GM23338 (cell line): Measurements from ENCODE around the gene ENOSF1. TPM values are rescaled to one million over a fixed set of nuclear protein-coding genes. Genes with fewer than 3 reads are reported as not detected.

ENCODE experiments used
- ATAC-seq: fragments of 200-7000 bp; cut with Tn5 transposase; 3 replicates; pipeline ENCODE4 v1.9.1; 2020
- DNase-seq: peaks from one replicate; pipeline ENCODE4 v3.0.0-alpha.2; 2015; ENCODE audit warnings: low spot score
- H2AFZ ChIP-seq: fragments of 200-600 bp; sonication (generic); 2 replicates; pipeline ENCODE4 v1.8.0; 2016; ENCODE audit warnings: antibody characterized with exemption, mild to moderate bottlenecking, moderate library complexity
- H3F3A ChIP-seq: fragments of 200-600 bp; sonication (generic); replicated peaks from 2 replicates; pipeline ENCODE4 v1.8.0; 2017; ENCODE audit warnings: antibody characterized with exemption, mixed run types, low read depth
- H3K27ac ChIP-seq: fragments of 200-600 bp; sonication (generic); 2 replicates; pipeline ENCODE4 v1.6.1; 2016; ENCODE audit warnings: low read depth
- H3K27me3 ChIP-seq: fragments of 200-600 bp; sonication (generic); 2 replicates; pipeline ENCODE4 v1.8.0; 2016; ENCODE audit warnings: mild to moderate bottlenecking, mixed run types, moderate library complexity; ENCODE audit not compliant: insufficient read depth
- H3K36me3 ChIP-seq: fragments of 200-600 bp; sonication (generic); 2 replicates; pipeline ENCODE4 v1.8.0; 2016; ENCODE audit warnings: mild to moderate bottlenecking; ENCODE audit not compliant: insufficient read depth
- H3K4me1 ChIP-seq: fragments of 200-600 bp; sonication (generic); 2 replicates; pipeline ENCODE4 v1.8.0; 2016; ENCODE audit warnings: mild to moderate bottlenecking, moderate library complexity; ENCODE audit not compliant: insufficient read depth
- H3K4me2 ChIP-seq: fragments of 200-600 bp; sonication (generic); 2 replicates; pipeline ENCODE4 v1.7.1; 2017; ENCODE audit warnings: mixed run types
- H3K4me3 ChIP-seq: fragments of 200-600 bp; sonication (generic); 2 replicates; pipeline ENCODE4 v1.6.1; 2016; ENCODE audit warnings: mixed run types
- H3K79me2 ChIP-seq: fragments of 200-600 bp; sonication (generic); replicated peaks from 2 replicates; pipeline ENCODE4 v1.8.0; 2017; ENCODE audit warnings: mild to moderate bottlenecking; ENCODE audit not compliant: insufficient read depth
- H3K9me2 ChIP-seq: fragments of 200-600 bp; sonication (generic); 2 replicates; pipeline ENCODE4 v1.8.0; 2017; ENCODE audit not compliant: insufficient read depth
- H4K20me1 ChIP-seq: fragments of 200-600 bp; sonication (generic); replicated peaks from 2 replicates; pipeline ENCODE4 v1.8.0; 2017; ENCODE audit warnings: mild to moderate bottlenecking; ENCODE audit not compliant: insufficient read depth
- H3K27ac Mint-ChIP-seq: 2 replicates; pipeline ENCODE4 v1.8.0; 2020; ENCODE audit warnings: inconsistent platforms, mild to moderate bottlenecking, moderate library complexity, mixed read lengths
- H3K27me3 Mint-ChIP-seq: 3 replicates; pipeline ENCODE4 v1.8.0; 2022; ENCODE audit warnings: low read depth, mild to moderate bottlenecking, moderate library complexity, mixed read lengths, inconsistent platforms; ENCODE audit not compliant: insufficient read depth, poor library complexity
- H3K36me3 Mint-ChIP-seq: 3 replicates; pipeline ENCODE4 v1.8.0; 2021; ENCODE audit warnings: low read depth, mild to moderate bottlenecking, inconsistent platforms, moderate library complexity, mixed read lengths
- H3K4me1 Mint-ChIP-seq: 3 replicates; pipeline ENCODE4 v1.8.0; 2020; ENCODE audit warnings: mild to moderate bottlenecking, inconsistent platforms, mixed read lengths
- H3K4me3 Mint-ChIP-seq: 3 replicates; pipeline ENCODE4 v1.8.0; 2021; ENCODE audit warnings: moderate library complexity, mild to moderate bottlenecking, inconsistent platforms, mixed read lengths
- H3K9me3 Mint-ChIP-seq: 3 replicates; pipeline ENCODE4 v1.8.0; 2020; ENCODE audit warnings: moderate library complexity, mild to moderate bottlenecking, inconsistent platforms, mixed read lengths
- CREB1 ChIP-seq: fragments of 250-450 bp; sonication (Bioruptor Pico); IDR thresholded peaks from 2 replicates; pipeline ENCODE4 v1.5.0; 2020; ENCODE audit warnings: low read depth, mild to moderate bottlenecking, moderate library complexity
- ETS1 ChIP-seq: IDR thresholded peaks from 2 replicates; pipeline ENCODE4 v1.6.1; 2016; ENCODE audit warnings: antibody characterized with exemption
- EZH2phosphoT487 ChIP-seq: fragments of 200-600 bp; sonication (generic); IDR thresholded peaks from one replicate; pipeline ENCODE4 v1.8.1; 2018; ENCODE audit warnings: antibody characterized with exemption; ENCODE audit not compliant: unreplicated experiment
- NANOG ChIP-seq: IDR thresholded peaks from 2 replicates; pipeline ENCODE4 v1.6.1; 2016; ENCODE audit warnings: antibody characterized with exemption, borderline replicate concordance
- POLR2AphosphoS5 ChIP-seq: IDR thresholded peaks from 2 replicates; pipeline ENCODE4 v1.6.1; 2016; ENCODE audit warnings: antibody characterized with exemption, low read depth
- STAT1 ChIP-seq: IDR thresholded peaks from one replicate; pipeline ENCODE4 v1.6.1; 2016; ENCODE audit warnings: antibody characterized with exemption; ENCODE audit not compliant: unreplicated experiment
- ZNF114 ChIP-seq: fragments of 250-450 bp; sonication (Bioruptor Pico); IDR thresholded peaks from 2 replicates; pipeline ENCODE4 v1.5.0; 2020; ENCODE audit warnings: mild to moderate bottlenecking, moderate library complexity
- ZNF331 ChIP-seq: fragments of 250-450 bp; sonication (Bioruptor Pico); IDR thresholded peaks from 2 replicates; pipeline ENCODE4 v1.5.0; 2020; ENCODE audit warnings: low read depth, mild to moderate bottlenecking, moderate library complexity
- polyA plus RNA-seq: library from polyadenylated mRNA; unstranded; fragments of >200 nt; fragmentation: Nextera tagmentation; extraction: Ambion mirVana; gene quantifications from 2 replicates; pipeline ENCODE4 v1.2.1, GENCODE V29; 2016
- total RNA-seq: library from RNA; depleted of rRNA; stranded (reverse); fragments of >200 nt; shearing (Covaris generic); gene quantifications from 2 replicates; pipeline ENCODE4 v1.2.3, GENCODE V29; 2014
- TF ChIP-seq, protein P1 (sequence below): IDR thresholded peaks from one replicate; pipeline ENCODE4 v1.6.1; 2018; ENCODE audit warnings: antibody characterized with exemption; ENCODE audit not compliant: unreplicated experiment
- TF ChIP-seq, protein P2 (sequence below): fragments of 250-450 bp; sonication (Bioruptor Pico); IDR thresholded peaks from 2 replicates; pipeline ENCODE4 v1.5.0; 2020; ENCODE audit warnings: mild to moderate bottlenecking, moderate library complexity

ENOSF1 gene
- total and polyA plus RNA-seq, 2 experiments from 2014 or later: 30.1 to 36.4 TPM

GRCh38 chr18:755506-755905, 43.1 kb upstream of the ENOSF1 start:
- H3K27me3 ChIP-seq: no peaks in the 10 kb centered on the region
- H3K36me3 ChIP-seq: peaks cover 10% of the 10 kb centered on the region; the same call in 1 of the 2 replicates
- H3K79me2 ChIP-seq: peaks cover 36% of the 10 kb centered on the region
- no peaks in the 10 kb centered on the region for H3K4me1 ChIP-seq
- no peak overlapping the region for H3K27ac ChIP-seq
- no peaks in the 10 kb centered on the region for H3K9me2 ChIP-seq
- H4K20me1 ChIP-seq: peaks cover 13% of the 10 kb centered on the region; the same call in 1 of the 2 replicates
- Mint-ChIP-seq H3K27me3 (no peaks in the 10 kb centered on the region), H3K27ac (no peak overlapping the region), H3K36me3 (peaks cover 20% of the 10 kb centered on the region), H3K9me3 (no peaks in the 10 kb centered on the region), H3K4me3 (no peak overlapping the region), H3K4me1 (no peaks in the 10 kb centered on the region)
- DNase-seq (no peak), ATAC-seq (no peak)
- H3K4me3 ChIP-seq: no peak overlapping the region
- TF ChIP-seq ZNF114 (CRISPR knock-in tag) (no peak), EZH2phosphoT487 (no peak), POLR2AphosphoS5 (no peak), NANOG (no peak), CREB1 (no peak), STAT1 (no peak), ETS1 (no peak), ZNF331 (CRISPR knock-in tag) (no peak)
- TF ChIP-seq, protein P1, sequence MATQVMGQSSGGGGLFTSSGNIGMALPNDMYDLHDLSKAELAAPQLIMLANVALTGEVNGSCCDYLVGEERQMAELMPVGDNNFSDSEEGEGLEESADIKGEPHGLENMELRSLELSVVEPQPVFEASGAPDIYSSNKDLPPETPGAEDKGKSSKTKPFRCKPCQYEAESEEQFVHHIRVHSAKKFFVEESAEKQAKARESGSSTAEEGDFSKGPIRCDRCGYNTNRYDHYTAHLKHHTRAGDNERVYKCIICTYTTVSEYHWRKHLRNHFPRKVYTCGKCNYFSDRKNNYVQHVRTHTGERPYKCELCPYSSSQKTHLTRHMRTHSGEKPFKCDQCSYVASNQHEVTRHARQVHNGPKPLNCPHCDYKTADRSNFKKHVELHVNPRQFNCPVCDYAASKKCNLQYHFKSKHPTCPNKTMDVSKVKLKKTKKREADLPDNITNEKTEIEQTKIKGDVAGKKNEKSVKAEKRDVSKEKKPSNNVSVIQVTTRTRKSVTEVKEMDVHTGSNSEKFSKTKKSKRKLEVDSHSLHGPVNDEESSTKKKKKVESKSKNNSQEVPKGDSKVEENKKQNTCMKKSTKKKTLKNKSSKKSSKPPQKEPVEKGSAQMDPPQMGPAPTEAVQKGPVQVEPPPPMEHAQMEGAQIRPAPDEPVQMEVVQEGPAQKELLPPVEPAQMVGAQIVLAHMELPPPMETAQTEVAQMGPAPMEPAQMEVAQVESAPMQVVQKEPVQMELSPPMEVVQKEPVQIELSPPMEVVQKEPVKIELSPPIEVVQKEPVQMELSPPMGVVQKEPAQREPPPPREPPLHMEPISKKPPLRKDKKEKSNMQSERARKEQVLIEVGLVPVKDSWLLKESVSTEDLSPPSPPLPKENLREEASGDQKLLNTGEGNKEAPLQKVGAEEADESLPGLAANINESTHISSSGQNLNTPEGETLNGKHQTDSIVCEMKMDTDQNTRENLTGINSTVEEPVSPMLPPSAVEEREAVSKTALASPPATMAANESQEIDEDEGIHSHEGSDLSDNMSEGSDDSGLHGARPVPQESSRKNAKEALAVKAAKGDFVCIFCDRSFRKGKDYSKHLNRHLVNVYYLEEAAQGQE: no peak
- TF ChIP-seq, protein P2, sequence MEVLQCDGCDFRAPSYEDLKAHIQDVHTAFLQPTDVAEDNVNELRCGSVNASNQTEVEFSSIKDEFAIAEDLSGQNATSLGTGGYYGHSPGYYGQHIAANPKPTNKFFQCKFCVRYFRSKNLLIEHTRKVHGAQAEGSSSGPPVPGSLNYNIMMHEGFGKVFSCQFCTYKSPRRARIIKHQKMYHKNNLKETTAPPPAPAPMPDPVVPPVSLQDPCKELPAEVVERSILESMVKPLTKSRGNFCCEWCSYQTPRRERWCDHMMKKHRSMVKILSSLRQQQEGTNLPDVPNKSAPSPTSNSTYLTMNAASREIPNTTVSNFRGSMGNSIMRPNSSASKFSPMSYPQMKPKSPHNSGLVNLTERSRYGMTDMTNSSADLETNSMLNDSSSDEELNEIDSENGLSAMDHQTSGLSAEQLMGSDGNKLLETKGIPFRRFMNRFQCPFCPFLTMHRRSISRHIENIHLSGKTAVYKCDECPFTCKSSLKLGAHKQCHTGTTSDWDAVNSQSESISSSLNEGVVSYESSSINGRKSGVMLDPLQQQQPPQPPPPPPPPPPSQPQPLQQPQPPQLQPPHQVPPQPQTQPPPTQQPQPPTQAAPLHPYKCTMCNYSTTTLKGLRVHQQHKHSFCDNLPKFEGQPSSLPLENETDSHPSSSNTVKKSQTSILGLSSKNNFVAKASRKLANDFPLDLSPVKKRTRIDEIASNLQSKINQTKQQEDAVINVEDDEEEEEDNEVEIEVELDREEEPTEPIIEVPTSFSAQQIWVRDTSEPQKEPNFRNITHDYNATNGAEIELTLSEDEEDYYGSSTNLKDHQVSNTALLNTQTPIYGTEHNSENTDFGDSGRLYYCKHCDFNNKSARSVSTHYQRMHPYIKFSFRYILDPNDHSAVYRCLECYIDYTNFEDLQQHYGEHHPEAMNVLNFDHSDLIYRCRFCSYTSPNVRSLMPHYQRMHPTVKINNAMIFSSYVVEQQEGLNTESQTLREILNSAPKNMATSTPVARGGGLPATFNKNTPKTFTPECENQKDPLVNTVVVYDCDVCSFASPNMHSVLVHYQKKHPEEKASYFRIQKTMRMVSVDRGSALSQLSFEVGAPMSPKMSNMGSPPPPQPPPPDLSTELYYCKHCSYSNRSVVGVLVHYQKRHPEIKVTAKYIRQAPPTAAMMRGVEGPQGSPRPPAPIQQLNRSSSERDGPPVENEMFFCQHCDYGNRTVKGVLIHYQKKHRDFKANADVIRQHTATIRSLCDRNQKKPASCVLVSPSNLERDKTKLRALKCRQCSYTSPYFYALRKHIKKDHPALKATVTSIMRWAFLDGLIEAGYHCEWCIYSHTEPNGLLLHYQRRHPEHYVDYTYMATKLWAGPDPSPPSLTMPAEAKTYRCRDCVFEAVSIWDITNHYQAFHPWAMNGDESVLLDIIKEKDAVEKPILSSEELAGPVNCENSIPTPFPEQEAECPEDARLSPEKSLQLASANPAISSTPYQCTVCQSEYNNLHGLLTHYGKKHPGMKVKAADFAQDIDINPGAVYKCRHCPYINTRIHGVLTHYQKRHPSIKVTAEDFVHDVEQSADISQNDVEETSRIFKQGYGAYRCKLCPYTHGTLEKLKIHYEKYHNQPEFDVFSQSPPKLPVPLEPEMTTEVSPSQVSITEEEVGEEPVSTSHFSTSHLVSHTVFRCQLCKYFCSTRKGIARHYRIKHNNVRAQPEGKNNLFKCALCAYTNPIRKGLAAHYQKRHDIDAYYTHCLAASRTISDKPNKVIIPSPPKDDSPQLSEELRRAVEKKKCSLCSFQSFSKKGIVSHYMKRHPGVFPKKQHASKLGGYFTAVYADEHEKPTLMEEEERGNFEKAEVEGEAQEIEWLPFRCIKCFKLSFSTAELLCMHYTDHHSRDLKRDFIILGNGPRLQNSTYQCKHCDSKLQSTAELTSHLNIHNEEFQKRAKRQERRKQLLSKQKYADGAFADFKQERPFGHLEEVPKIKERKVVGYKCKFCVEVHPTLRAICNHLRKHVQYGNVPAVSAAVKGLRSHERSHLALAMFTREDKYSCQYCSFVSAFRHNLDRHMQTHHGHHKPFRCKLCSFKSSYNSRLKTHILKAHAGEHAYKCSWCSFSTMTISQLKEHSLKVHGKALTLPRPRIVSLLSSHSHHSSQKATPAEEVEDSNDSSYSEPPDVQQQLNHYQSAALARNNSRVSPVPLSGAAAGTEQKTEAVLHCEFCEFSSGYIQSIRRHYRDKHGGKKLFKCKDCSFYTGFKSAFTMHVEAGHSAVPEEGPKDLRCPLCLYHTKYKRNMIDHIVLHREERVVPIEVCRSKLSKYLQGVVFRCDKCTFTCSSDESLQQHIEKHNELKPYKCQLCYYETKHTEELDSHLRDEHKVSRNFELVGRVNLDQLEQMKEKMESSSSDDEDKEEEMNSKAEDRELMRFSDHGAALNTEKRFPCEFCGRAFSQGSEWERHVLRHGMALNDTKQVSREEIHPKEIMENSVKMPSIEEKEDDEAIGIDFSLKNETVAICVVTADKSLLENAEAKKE: no peak
- no peak overlapping the region for H2AFZ ChIP-seq
- H3F3A ChIP-seq: no peaks in the 10 kb centered on the region
- no peak overlapping the region for H3K4me2 ChIP-seq
